ENCODE measurements around the gene SNX25.

The SNX25 gene

DNA sequence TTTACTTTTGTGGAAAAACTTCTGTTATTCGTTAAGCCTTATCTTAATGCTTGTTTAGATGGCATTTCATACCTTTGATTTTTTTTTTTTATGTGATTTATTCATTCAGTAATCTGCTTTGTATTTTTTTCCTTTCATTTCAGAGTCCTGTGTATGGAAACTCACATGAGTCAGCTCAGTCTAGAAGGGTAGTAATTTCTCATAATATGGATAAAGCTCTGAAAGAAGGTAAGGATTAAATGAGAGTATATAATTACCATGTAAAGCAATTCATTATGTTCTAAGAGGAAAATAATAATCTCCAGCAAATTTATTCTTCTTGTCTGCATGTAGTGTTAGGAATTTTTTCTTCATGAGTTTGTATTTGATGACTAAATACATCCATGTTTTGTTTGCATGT is 37.8 kb downstream of the SNX25 start:
- no peaks in the 10 kb centered on the region for H4K20me1 ChIP-seq (ENCODE audit: insufficient read depth)
- H2AFZ ChIP-seq (ENCODE audit: low read depth): no peak overlapping the region
- H3K27ac ChIP-seq: no peak overlapping the region
- no peaks in the 10 kb centered on the region for H3K36me3 ChIP-seq (ENCODE audit: insufficient read depth)
- no peak overlapping the region for H3K4me3 ChIP-seq (IDR thresholded peaks at IDR 0.05; ENCODE audit: insufficient read depth, low read depth, low read length)
- no peak overlapping the region for H3K9ac ChIP-seq
- 0 out of 2 replicates have a peak, but pooled peaks cover 4% of the 10 kb centered on the region for H3K79me2 ChIP-seq (ENCODE audit: insufficient read depth, low read depth)
- peaks cover 25% of the 10 kb centered on the region for H3K4me1 ChIP-seq (ENCODE audit: low read depth, poor library complexity, severe bottlenecking)
- H3K4me2 ChIP-seq: no peak overlapping the region
- no peaks in the 10 kb centered on the region for H3K27me3 ChIP-seq (ENCODE audit: insufficient read depth, low read depth)
- no peak for TF ChIP-seq CTCF (conservative IDR thresholded peaks at IDR 0.05; ENCODE audit: low read depth, low read length)

GRCh38 chr4:185248393-185249039 is 39.1 kb downstream of the SNX25 start:
- Histone ChIP-seq H3K9ac (no peak overlapping the region), H3K36me3 (ENCODE audit: insufficient read depth) (no peaks in the 10 kb centered on the region), H3K27ac (no peak overlapping the region), H4K20me1 (ENCODE audit: insufficient read depth) (no peaks in the 10 kb centered on the region), H3K4me3 (IDR thresholded peaks at IDR 0.05; ENCODE audit: insufficient read depth, low read depth, low read length) (no peak overlapping the region), H3K27me3 (ENCODE audit: insufficient read depth, low read depth) (no peaks in the 10 kb centered on the region), H3K79me2 (ENCODE audit: insufficient read depth, low read depth) (0 out of 2 replicates have a peak, but pooled peaks cover 4% of the 10 kb centered on the region), H3K4me2 (no peak overlapping the region), H3K4me1 (ENCODE audit: low read depth, poor library complexity, severe bottlenecking) (peaks cover 26% of the 10 kb centered on the region), H2AFZ (ENCODE audit: low read depth) (no peak overlapping the region)
- no peak for TF ChIP-seq CTCF (conservative IDR thresholded peaks at IDR 0.05; ENCODE audit: low read depth, low read length)

GRCh38 chr4:185249105-185249504 is 39.7 kb downstream of the SNX25 start:
- Histone ChIP-seq H3K9ac (no peak overlapping the region), H3K27ac (no peak overlapping the region), H3K4me2 (no peak overlapping the region)

GRCh38 chr4:185254434-185254833 is 45.0 kb downstream of the SNX25 start:
- H3K4me2 ChIP-seq: no peak overlapping the region
- no peaks in the 10 kb centered on the region for H4K20me1 ChIP-seq (ENCODE audit: insufficient read depth)
- H3K36me3 ChIP-seq (ENCODE audit: insufficient read depth): no peaks in the 10 kb centered on the region
- peaks cover 50% of the 10 kb centered on the region for H3K4me1 ChIP-seq (ENCODE audit: low read depth, poor library complexity, severe bottlenecking)
- TF ChIP-seq CTCF (conservative IDR thresholded peaks at IDR 0.05; ENCODE audit: low read depth, low read length): no peak
- no peaks in the 10 kb centered on the region for H3K79me2 ChIP-seq (ENCODE audit: insufficient read depth, low read depth)
- no peak overlapping the region for H3K9ac ChIP-seq
- no peak overlapping the region for H3K27ac ChIP-seq
- H3K4me3 ChIP-seq (IDR thresholded peaks at IDR 0.05; ENCODE audit: insufficient read depth, low read depth, low read length): no peak overlapping the region
- no peak overlapping the region for H2AFZ ChIP-seq (ENCODE audit: low read depth)
- H3K27me3 ChIP-seq (ENCODE audit: insufficient read depth, low read depth): no peaks in the 10 kb centered on the region

More at GRCh38 chr4:185249105-185249504, 39.7 kb downstream of the SNX25 start:
- H3K4me1 ChIP-seq (ENCODE audit: low read depth, poor library complexity, severe bottlenecking): peaks cover 26% of the 10 kb centered on the region
- H2AFZ ChIP-seq (ENCODE audit: low read depth): no peak overlapping the region
- no peak for TF ChIP-seq CTCF (conservative IDR thresholded peaks at IDR 0.05; ENCODE audit: low read depth, low read length)
- H3K27me3 ChIP-seq (ENCODE audit: insufficient read depth, low read depth): no peaks in the 10 kb centered on the region
- H3K36me3 ChIP-seq (ENCODE audit: insufficient read depth): no peaks in the 10 kb centered on the region
- H3K4me3 ChIP-seq (IDR thresholded peaks at IDR 0.05; ENCODE audit: insufficient read depth, low read depth, low read length): no peak overlapping the region
- no peaks in the 10 kb centered on the region for H4K20me1 ChIP-seq (ENCODE audit: insufficient read depth)
- 0 out of 2 replicates have a peak, but pooled peaks cover 4% of the 10 kb centered on the region for H3K79me2 ChIP-seq (ENCODE audit: insufficient read depth, low read depth)

All from KMS-11 (cell line).